Dedifferentiated amniotic fluid mesenchymal stem cell (primary cell): ENCODE data around the gene SPEG.

ENCODE experiments used
- DNase-seq: peaks from one replicate; pipeline ENCODE4 v3.0.0-alpha.2; 2016; ENCODE audit errors: extremely low spot score

SPEG gene

DNA sequence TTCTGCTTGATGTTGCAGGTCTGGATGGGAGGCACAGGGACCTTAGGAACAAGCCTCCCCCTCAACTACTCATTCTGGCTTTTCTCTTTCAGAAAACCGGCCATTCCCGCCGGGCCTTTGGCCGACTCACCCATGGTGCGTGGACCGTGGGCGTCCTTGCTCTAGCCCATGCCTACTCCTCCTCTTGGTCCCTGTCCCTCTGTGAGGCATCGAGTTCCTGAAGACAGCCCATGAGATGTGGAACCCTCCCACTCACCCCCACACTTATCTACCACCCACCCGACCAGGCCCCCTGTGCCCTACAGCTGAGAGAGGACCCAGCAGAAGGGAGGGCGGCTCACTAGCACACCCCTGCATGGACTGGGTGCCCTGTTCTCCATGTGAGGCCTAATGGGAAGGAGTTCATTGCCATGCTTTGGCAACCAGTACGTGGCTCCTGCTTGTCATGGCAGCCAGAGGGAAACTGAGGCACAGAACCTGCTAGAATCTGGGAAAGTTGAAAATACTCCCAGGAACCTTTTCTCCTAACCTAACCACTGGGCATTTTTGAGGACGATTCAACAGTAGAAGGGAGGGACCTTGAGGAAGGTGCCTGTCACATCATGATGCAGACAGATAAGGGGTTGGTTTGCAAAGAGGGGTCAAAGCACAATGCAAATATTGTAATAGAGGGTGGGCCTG lies 8.5 kb downstream of the SPEG start:
- no peak for DNase-seq

DNA sequence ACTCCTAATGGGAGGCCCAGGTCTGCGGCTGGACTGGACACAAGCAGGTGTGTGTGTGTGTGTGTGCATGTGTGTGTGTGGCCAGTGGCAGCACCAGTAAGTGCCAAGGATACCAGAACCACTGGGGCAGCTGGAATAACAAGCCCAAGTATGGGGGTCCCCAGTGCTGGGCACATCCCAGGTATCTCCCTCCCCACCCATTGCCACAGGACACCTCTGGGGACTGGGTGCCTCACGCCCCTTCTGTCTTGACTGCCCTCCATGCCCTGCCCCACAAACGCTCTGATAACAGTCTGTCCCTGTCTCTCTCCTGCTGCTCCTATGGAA lies 9.0 kb downstream of the SPEG start:
- no peak for DNase-seq

- no peak for DNase-seq
Observed at GRCh38 chr2:219444566-219445091, 10.0 kb downstream of the SPEG start.

DNA sequence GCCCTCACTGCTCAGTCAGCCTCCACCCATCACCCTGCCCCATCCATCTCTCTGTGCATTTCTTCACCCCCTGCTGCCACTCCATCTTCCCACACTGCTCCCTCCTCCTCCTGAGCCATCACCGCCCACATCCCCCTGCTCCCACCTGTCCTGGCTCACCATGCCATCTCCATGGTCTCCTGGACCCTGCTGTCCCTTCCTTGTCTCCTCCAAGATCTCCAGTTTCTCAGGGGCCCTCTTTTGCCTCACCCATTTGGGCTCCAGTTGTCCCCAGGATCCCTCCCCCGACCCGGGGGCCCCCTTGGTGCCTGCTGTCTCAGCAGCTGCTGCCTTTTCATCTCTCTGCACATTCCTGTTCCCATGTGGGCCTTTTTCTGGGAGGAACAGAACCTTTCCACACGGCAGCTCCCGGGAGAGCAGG lies 10.6 kb downstream of the SPEG start:
- DNase-seq, result no peak

- peak; percentile 54 for DNase-seq
Observed at GRCh38 chr2:219446101-219446504, 11.5 kb downstream of the SPEG start.

- DNase-seq, result no peak
Observed at GRCh38 chr2:219446689-219447088, 12.0 kb downstream of the SPEG start.

- no peak for DNase-seq
Observed at GRCh38 chr2:219447242-219448098, 12.8 kb downstream of the SPEG start.

- no peak for DNase-seq
Observed at GRCh38 chr2:219448099-219448775, 13.6 kb downstream of the SPEG start.

DNA sequence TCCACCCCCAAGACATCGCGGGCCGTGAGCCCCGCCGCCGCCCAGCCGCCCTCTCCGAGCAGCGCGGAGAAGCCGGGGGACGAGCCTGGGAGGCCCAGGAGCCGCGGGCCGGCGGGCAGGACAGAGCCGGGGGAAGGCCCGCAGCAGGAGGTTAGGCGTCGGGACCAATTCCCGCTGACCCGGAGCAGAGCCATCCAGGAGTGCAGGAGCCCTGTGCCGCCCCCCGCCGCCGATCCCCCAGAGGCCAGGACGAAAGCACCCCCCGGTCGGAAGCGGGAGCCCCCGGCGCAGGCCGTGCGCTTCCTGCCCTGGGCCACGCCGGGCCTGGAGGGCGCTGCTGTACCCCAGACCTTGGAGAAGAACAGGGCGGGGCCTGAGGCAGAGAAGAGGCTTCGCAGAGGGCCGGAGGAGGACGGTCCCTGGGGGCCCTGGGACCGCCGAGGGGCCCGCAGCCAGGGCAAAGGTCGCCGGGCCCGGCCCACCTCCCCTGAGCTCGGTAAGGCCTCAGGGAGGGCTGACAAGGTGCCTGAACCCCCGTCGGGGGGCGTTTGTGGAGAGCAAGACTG lies 14.2 kb downstream of the SPEG start:
- DNase-seq, result no peak

- no peak for DNase-seq
Observed at GRCh38 chr2:219449609-219450008, 15.0 kb downstream of the SPEG start.

DNA sequence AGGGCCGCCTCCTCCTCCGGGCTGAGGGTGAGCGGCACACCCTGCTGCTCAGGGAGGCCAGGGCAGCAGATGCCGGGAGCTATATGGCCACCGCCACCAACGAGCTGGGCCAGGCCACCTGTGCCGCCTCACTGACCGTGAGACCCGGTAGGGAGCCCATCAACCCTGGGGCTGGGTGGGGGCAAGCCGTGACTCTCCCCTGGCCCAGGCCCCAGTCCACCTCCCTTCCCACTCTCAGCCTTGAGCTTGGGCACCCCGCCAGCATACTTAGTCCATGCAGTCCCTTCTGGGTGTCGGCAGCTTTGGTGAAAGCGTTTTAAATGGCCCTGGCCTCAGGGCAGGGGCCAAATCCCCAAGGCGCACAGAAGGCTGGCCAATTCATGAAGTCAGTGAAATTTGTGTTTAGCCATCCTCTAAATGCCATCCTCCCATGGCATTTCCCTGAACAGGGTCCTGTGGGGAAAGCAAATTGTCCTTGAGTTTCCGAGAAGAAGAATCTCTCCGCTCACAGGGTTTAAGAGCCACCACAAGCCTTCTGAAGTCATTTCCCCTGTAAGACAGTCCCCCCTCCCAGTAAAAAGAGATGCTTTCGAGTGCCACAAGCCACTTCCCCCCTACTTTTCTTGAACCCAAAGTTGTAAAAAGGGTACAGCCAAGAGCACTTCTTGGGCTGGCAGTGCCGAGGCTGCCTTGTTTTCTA lies 17.2 kb downstream of the SPEG start:
- DNase-seq, result no peak

- DNase-seq, result peak; percentile 85
Observed at GRCh38 chr2:219452361-219453317, 18.0 kb downstream of the SPEG start.

DNA sequence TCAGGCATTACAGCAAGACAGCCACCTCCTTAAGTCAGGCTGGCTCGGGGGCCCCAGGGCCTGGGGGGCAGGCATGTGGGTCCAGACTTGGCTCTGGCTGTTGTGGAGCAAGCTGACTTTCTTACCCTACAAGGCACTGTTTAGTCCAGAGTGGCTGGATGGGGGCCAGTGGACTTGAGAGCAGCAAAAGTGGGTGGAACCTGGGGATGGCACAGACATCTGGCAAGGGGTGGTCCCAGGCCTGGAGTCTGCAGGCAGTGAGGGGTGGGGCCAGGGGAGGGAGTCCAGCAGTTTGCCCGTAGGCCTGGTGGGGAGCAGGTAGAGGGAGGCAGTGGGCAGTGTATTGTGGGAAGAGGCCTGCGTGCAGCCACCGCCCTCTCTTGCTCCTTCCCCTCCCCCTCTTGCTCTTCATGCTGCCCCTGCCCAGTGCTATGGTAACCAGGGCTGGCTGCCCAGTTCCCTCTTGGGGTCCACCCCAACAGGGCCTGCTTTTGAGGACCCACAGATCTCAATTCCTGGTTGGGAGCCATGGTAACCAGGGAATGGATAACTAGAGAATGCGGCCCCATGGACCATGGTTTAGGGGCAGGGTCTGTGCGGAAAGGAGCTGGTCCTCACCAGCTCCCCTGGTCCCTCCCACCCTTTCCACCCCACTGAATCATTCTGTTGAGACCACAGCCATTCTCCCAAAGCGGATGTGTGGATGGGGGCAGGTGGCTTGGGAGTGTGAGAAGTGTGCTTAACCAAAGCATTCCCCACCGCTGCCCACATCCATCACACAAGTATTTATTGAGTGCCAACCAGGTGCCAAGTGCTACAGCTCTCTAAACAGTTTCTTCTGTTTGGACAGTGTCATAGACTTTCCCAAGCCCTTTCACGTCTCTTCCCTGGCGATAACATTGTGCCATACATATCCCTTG lies 19.3 kb downstream of the SPEG start:
- peak; percentile 84 for DNase-seq

GRCh38 chr2:219455581-219455980 lies 20.9 kb downstream of the SPEG start:
- DNase-seq, result no peak

DNA sequence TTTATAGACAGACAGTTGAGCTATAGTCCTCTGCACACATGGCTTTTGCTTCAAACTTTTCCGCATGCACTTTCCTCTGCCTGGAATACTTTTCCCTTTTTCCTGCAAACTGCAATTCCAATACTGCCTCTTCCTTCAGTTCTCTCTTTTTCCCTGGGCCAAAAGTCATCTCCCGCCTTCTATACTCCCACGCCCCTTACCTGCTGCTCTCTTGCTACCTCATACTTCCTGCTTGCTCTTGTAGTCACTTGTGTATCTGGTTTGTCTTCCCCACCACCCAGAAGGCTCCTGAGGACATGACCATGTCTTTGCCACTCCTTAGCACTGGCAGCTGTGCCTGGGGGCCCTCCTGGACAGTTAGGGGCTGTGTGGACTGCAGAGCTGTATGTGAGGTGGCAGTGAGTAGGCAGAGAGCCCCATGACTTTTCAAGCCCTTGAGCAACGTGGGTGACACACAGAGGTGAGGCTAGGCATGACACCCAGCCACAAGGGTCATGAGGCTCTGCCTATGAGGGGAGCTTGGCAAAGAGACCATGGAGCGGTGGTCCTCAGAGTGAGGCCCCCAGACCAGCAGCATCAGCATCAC lies 23.2 kb downstream of the SPEG start:
- DNase-seq, result no peak

DNA sequence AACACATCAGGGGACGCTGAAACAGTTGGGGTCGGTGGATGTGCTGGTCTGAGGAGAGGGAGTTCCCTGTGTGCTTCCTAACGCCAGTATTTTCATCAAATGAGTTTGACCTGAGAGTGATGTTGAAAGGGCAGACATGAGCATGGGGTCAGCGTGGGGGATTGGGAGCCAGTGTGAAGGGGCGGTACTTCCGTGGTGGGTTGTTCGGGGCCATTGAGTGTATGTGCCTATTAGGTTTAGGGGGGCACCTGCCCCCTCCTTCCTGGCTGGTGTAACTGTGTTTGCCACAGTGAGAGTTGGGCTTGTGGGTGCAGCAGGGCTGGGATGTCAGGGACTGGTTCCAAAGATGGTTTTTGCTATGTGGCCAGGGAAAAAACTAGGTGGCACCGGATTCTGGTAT lies 24.4 kb downstream of the SPEG start:
- no peak for DNase-seq

DNA sequence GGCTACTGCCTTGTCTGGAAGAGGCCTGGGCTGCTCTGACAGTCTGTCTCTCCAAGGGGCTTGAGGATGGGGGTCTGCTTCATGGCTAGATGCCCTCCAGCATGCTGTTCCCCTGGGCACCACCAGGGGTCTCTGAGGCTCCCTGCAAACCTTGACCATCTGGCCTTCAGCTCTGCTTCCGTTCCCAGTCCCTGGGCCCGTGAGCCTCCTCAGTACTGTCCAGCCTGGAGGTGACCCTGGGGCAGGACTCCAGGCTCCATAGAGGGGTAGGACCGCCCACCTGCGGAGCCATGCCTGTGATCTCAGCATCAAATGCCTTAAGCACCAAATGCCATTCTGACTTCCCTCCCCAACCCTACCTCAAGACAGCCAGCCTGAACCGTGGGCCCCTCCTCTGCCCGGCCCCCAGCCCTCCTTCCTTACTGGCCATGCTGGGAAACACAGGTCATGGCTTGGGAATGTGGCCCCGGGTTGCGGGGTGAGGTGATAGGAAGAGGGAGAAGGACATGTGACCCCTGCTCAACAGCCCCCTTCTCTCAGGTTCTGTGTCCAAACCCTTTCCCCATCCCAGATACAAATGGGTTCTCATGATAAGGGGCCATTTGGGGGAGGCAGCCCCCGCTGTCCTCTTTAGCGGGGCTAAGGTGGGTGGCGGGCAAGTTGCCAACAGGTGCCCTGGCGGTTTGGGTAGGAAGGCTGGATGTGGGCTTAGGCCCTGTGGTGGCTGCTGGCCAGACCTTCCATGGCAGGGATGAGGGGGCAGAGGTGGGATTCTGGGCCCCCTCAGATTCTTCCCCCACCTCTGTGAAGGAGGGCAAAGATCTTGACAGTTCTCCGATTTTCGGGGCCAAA lies 25.0 kb downstream of the SPEG start:
- peak; percentile 50 for DNase-seq

- DNase-seq, result peak; percentile 57
Observed at GRCh38 chr2:219460424-219460926, 25.8 kb downstream of the SPEG start.
